Sciatic nerve (tissue), 2 donors: ENCODE results near the gene PCDHB4. TPM values are rescaled to one million over a fixed set of nuclear protein-coding genes. Genes with fewer than 3 reads are reported as not detected.
A peak's percentile ranks its signal among the peaks of the same experiment; 100 is the strongest.
"Not testable (repeated sequence)": the region's sequence is repeated elsewhere in the genome, so short reads cannot be mapped to it uniquely, and the experiment has no call there.

Experiments used
- ATAC-seq: fragments of 200-7000 bp; cut with Tn5 transposase; one replicate; pipeline ENCODE4 v1.9.1; 2020; ENCODE audit warnings: mild to moderate bottlenecking, moderate library complexity
- DNase-seq: peaks from one replicate; pipeline ENCODE4 v3.0.0-alpha.2; 2020; ENCODE audit warnings: low spot score
- intact Hi-C: fragments of 100-400 bp; cut with DNase I; formaldehyde crosslinking; loops from one replicate; pipeline ENCODE4 v1.14.2; 2022
- total RNA-seq: library from RNA; stranded (reverse); fragmentation: NEBNext Ultra II Directional; extraction: Animal tissue kit (Norgen Biotek cat#: 25700); gene quantifications from one replicate; pipeline ENCODE4 v1.2.1, GENCODE V29; 2021
- donor health status: DM: no; HTN: no; CAD: no.
- donor health status: DM: no; HTN: no; CAD: no.

Gene PCDHB4
- total RNA-seq: 12.2 TPM

DNA sequence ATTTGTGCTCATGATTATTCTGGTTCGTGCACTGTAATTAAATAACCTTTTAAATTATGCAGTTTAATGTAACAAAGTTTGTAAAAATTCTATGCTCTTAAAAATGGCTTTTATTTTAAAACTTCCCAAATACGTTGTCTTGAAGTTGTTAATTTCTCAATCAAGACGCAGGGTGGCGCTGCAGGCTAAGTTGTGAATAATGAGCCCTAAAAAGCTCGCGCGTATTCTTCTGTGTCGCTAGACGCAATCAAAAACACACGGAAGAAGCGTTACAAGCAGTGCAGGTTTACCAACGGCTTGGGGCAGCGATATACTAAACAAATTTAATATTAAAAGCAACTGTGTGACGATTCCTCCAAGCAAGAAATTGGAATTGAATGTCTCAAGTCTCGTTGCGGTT lies at the start of gene PCDHB4:
Gene PCDHB4 (plus strand): TSS at position 256 of the 400 bp plus-strand sequence. CDS start 181 bp downstream, outside the sequence.
- intact Hi-C loops: no loop called here
- ATAC-seq: peak; percentile 70
- peak; percentile 68 for DNase-seq

DNA sequence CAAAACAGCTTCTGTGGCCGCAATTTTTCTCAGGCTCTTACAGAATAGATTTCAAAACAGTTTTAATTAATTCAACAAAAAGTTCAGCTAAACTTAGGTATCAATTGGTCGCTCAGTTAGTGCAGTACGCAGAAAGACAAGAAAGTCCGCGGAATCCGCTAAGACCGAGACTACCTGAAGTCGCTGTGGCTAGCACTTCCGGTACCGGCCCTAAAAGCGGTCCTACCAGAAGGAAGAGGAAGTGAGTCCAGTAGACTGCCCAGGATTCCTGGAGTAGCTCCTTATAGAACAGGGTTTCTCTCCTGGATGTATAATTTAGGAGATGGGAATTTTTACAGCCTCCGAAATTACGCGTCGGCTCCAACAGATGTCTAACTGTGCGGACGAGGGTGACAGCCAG lies 43.8 kb upstream of the PCDHB4 start:
- no peak for DNase-seq
- intact Hi-C loops: no loop called here
- no peak for ATAC-seq

DNA sequence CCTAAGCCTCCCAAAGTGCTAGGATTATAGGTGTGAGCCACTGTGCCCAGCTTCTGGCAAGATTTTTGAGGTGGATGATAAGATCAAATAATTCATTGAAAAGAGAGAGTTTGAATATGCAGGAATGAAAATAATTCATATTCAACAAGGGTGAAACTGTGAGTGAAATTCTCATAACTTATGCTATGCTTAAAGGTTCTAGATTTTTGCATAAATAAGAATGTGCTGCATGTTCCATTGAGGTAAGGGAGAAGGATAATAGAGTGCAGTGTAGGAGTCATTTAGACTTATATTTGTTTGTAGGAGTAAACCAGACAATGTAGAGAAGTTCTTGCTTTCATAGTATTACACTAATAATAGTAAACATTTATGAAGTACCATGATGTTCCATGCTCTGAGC lies 39.4 kb upstream of the PCDHB4 start:
- intact Hi-C loops: no loop called here

DNA sequence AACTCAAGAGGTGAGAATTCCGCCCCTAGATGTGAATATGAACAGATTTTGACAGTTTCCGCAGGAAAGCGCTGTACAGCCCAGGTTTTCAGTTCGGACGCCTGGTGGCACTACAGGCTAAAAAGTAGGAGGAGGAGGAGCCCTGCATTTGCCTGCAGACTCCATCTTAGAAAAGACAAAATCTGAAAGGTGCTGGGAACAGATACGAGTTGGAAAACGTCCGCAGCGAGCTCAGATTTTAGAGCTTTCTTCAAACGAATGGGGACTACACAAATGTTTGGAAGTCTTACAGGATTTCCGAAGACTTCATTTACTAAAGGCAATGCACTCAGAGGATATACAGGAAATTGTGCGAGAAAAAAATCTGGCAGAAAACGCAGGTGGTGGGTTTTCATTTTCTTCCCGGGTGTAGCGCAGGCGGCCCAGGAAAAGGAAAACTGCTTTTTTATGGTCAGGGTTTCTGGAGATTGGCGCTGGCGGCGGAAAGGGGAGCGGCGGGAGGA lies 37.1 kb upstream of the PCDHB4 start:
- intact Hi-C loops: no loop called here
- ATAC-seq (peak; percentile 82), DNase-seq (no peak)

More for the DNA sequence above, 39.4 kb upstream of the PCDHB4 start:
- ATAC-seq (no peak), DNase-seq (no peak)

DNA sequence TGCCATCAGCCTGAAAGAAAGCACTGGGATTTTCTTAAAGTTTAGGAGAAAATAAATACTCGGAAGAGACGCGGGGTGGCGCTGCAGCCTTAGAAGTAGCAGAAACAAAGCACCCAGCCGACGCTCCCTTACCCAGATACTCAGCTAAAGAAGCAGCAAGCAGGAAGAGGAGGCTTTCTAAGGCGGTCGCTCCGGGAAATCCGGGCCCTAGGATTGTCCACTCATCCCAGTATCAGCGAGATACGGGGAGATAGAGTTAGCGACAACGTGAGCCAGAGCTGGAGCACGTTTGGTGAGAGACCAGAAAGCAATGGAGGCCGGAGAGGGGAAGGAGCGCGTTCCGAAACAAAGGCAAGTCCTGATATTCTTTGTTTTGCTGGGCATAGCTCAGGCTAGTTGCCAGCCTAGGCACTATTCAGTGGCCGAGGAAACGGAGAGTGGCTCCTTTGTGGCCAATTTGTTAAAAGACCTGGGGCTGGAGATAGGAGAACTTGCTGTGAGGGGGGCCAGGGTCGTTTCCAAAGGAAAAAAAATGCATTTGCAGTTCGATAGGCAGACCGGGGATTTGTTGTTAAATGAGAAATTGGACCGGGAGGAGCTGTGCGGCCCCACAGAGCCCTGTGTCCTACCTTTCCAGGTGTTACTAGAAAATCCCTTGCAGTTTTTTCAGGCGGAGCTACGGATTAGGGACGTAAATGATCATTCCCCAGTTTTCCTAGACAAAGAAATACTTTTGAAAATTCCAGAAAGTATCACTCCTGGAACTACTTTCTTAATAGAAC lies 26.9 kb upstream of the PCDHB4 start, which contains the start of gene PCDHB2:
Gene PCDHB2 (plus strand): TSS at position 135 of the 782 bp plus-strand sequence. CDS start 176 bp downstream, at position 311.
- peak; percentile 74 for ATAC-seq

DNA sequence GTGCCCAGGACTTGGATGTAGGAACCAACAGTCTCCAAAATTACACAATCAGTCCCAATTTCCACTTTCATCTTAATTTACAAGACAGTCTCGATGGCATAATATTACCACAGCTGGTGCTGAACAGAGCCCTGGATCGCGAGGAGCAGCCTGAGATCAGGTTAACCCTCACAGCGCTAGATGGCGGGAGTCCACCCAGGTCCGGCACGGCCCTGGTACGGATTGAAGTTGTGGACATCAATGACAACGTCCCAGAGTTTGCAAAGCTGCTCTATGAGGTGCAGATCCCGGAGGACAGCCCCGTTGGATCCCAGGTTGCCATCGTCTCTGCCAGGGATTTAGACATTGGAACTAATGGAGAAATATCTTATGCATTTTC lies 26.4 kb upstream of the PCDHB4 start:
- ATAC-seq (no peak), DNase-seq (no peak)
- intact Hi-C loops: no loop called here

More for the DNA sequence above, 26.9 kb upstream of the PCDHB4 start, which contains the start of gene PCDHB2:
- DNase-seq: peak; percentile 62
- intact Hi-C loops: no loop called here

DNA sequence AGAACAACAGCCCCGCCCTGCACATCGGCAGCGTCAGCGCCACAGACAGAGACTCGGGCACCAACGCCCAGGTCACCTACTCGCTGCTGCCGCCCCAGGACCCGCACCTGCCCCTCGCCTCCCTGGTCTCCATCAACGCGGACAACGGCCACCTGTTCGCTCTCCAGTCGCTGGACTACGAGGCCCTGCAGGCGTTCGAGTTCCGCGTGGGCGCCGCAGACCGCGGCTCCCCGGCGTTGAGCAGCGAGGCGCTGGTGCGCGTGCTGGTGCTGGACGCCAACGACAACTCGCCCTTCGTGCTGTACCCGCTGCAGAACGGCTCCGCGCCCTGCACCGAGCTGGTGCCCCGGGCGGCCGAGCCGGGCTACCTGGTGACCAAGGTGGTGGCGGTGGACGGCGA lies 25.4 kb upstream of the PCDHB4 start:
- ATAC-seq, intact Hi-C loops, DNase-seq: not testable (repeated sequence)

DNA sequence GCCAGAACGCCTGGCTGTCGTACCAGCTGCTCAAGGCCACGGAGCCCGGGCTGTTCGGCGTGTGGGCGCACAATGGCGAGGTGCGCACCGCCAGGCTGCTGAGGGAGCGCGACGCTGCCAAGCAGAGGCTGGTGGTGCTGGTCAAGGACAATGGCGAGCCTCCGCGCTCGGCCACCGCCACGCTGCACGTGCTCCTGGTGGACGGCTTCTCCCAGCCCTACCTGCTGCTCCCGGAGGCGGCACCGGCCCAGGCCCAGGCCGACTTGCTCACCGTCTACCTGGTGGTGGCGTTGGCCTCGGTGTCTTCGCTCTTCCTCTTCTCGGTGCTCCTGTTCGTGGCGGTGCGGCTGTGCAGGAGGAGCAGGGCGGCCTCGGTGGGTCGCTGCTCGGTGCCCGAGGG lies 25.0 kb upstream of the PCDHB4 start:
- ATAC-seq, DNase-seq, intact Hi-C loops: not testable (repeated sequence)

DNA sequence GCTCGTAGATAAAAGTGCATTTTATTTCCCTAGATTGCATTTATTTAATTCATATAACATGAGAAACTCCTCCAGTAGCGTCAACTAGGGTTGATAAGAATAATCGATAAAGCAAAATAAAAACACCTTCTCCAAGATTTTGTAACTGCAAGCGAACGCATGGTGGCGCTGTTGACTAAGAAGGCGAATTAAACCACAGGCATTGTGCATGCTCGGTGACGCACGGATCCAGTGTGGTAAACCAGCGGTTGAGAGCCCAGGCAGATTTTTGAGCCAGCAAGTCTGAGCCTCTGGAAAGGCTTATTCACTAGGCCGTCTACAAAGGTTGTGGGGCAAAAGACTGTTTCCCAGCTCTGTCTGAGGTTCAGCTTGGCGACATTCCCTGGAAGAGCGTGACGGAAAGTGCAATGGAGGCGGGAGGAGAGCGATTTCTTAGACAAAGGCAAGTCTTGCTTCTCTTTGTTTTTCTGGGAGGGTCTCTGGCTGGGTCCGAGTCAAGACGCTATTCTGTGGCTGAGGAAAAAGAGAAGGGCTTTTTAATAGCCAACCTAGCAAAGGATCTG lies 21.3 kb upstream of the PCDHB4 start, which contains the start of gene PCDHB3:
Gene PCDHB3 (plus strand): TSS at position 231 of the 563 bp plus-strand sequence. CDS start 177 bp downstream, at position 408.
- ATAC-seq (peak; percentile 52), DNase-seq (peak; percentile 73)
- intact Hi-C loops: no loop called here

DNA sequence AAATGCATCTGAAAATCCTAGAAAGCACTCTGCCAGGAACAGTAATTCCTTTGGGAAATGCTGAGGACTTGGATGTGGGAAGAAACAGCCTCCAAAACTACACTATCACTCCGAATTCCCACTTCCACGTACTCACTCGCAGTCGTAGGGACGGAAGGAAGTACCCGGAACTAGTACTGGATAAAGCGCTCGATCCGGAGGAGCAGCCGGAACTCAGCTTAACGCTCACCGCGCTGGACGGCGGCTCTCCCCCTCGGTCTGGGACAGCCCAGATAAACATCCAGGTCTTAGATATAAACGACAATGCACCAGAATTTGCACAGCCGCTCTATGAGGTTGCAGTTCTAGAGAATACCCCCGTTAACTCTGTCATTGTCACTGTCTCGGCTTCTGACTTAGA lies 20.6 kb upstream of the PCDHB4 start:
- no peak for ATAC-seq
- intact Hi-C loops: no loop called here

DNA sequence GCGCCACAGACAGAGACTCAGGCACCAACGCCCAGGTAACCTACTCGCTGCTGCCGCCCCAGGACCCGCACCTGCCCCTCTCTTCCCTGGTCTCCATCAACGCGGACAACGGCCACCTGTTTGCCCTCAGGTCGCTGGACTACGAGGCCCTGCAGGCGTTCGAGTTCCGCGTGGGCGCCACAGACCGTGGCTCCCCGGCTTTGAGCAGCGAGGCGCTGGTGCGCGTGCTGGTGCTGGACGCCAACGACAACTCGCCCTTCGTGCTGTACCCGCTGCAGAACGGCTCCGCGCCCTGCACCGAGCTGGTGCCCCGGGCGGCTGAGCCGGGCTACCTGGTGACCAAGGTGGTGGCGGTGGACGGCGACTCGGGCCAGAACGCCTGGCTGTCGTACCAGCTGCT lies 19.5 kb upstream of the PCDHB4 start:
- ATAC-seq, intact Hi-C loops, DNase-seq: not testable (repeated sequence)

More for the DNA sequence above, 20.6 kb upstream of the PCDHB4 start:
- no peak for DNase-seq

DNA sequence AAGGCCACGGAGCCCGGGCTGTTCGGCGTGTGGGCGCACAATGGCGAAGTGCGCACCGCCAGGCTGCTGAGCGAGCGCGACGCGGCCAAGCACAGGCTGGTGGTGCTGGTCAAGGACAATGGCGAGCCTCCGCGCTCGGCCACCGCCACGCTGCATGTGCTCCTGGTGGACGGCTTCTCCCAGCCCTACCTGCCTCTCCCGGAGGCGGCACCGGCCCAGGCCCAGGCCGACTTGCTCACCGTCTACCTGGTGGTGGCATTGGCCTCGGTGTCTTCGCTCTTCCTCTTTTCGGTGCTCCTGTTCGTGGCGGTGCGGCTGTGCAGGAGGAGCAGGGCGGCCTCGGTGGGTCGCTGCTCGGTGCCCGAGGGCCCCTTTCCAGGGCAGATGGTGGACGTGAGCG lies 19.1 kb upstream of the PCDHB4 start:
- DNase-seq, ATAC-seq, intact Hi-C loops: not testable (repeated sequence)

DNA sequence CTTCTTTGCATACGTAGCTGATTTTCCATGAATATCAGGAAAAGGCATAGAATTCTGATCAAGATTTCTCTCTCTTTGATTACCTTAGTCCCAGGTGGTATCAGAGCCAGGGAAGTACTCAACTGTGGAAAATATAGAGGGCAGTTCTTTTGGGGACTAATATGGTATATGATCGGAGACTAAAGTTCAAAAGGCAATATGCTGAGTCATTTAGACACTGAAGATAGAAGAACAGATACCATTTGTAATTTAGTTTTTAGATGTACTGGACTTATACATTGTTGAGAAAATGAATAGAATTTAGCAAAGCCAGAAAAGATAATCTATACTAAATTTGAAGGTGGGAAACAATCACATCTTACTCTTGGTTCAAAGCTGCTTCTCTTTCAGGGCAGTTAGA lies 16.3 kb upstream of the PCDHB4 start:
- DNase-seq: no peak
- intact Hi-C loops: no loop called here
- ATAC-seq: no peak

DNA sequence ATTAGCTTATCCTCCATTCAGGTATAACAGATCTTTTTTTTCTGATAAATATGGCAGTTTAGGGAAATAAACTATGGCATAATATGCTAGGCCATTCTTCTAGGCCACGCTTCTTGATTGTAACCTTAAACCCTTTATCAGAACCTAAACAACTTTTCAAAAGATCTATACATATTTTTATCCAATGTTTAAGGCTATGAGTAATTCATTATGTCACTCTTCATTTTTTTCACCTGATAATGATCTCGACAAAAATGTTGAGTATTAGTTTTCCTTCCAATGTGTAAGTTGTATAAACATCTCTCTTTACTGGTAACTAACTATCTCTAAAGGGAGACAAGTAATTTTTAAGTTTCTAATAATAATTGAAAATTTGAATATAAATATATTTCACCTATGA lies 2.4 kb upstream of the PCDHB4 start:
- DNase-seq (no peak), ATAC-seq (no peak)
- intact Hi-C loops: no loop called here

DNA sequence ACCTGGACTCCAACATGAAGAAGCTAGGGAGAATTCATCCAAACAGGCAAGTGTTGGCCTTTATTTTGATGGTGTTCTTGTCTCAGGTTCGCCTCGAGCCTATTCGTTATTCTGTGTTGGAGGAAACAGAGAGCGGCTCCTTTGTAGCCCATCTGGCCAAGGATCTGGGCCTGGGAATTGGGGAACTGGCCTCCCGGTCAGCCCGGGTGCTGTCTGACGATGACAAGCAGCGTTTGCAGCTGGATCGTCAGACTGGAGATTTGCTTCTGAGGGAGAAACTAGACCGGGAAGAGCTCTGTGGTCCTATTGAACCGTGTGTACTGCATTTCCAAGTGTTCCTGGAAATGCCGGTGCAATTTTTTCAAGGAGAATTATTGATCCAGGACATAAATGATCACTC lies 367 bp downstream of the PCDHB4 start:
- DNase-seq (no peak), ATAC-seq (peak; percentile 67)

DNA sequence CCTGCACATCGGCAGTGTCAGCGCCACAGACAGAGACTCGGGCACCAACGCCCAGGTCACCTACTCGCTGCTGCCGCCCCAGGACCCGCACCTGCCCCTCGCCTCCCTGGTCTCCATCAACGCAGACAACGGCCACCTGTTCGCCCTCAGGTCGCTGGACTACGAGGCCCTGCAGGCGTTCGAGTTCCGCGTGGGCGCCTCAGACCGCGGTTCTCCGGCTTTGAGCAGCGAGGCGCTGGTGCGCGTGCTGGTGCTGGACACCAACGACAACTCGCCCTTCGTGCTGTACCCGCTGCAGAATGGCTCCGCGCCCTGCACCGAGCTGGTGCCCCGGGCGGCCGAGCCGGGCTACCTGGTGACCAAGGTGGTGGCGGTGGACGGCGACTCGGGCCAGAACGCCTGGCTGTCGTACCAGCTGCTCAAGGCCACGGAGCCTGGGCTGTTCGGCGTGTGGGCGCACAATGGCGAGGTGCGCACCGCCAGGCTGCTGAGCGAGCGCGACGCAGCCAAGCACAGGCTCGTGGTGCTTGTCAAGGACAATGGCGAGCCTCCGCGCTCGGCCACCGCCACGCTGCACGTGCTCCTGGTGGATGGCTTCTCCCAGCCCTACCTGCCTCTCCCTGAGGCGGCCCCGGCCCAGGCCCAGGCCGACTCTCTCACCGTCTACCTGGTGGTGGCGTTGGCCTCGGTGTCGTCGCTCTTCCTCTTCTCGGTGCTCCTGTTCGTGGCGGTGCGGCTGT lies 1.9 kb downstream of the PCDHB4 start:
- DNase-seq, intact Hi-C loops, ATAC-seq: not testable (repeated sequence)

More for the DNA sequence above, 367 bp downstream of the PCDHB4 start:
- intact Hi-C loops: no loop called here

DNA sequence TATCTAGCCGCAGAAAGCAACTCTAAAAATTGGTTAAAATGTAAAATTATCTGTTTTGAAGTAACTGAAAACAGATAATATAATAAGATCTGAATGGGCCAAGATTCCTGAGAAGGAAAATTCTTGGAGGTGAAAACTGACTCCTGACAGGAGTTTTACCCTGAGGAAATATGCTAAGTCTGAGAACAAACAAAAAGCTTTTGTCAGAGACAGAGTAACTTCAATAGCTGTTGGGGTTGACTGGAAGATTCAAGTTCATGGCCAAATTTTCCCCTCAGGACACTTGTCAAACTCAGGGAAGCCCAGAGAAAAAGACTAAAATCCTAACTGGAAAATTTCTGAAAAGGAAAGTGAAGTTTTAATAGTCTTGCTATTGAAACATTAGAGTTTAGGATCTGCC lies 5.7 kb downstream of the PCDHB4 start:
- no peak for ATAC-seq
- intact Hi-C loops: no loop called here
- DNase-seq: no peak

DNA sequence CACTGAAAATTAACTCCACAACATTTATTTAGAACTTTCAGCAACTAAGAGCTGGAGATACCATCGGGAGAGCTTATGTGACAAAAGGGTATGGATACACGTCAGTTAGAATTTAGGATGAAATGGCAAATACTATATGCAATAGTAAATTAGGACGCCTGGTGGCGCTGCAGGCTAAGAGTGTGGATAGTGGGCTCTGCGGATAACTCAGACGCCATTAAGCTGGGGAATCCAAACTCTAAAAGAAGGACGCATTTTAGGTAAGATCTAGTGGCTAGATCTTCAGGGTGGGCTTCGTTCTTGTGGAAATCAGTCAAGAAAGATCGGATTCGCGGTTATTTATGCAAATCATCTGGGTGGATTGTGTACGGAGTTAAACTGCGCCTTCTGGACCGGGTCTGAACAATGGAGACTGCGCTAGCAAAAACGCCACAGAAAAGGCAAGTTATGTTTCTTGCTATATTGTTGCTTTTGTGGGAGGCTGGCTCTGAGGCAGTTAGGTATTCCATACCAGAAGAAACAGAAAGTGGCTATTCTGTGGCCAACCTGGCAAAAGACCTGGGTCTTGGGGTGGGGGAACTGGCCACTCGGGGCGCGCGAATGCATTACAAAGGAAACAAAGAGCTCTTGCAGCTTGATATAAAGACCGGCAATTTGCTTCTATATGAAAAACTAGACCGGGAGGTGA lies 13.6 kb downstream of the PCDHB4 start, which contains the start of gene PCDHB5:
Gene PCDHB5 (plus strand): TSS at position 177 of the 688 bp plus-strand sequence. CDS start 229 bp downstream, at position 406.
- DNase-seq (no peak), ATAC-seq (peak; percentile 38)
- intact Hi-C loops: no loop called here
